NT2/D1 (cell line): ENCODE measurements around the gene C12orf75.
"Not testable (repeated sequence)": the region's sequence is repeated elsewhere in the genome, so short reads cannot be mapped to it uniquely, and the experiment has no call there.

Source experiments
- DNase-seq: peaks from one replicate; pipeline ENCODE4 v3.0.0-alpha.2; 2011; ENCODE audit warnings: low read depth, low spot score
- H3K27me3 ChIP-seq: 2 replicates; pipeline ENCODE4 v1.6.0; 2011; ENCODE audit warnings: mild to moderate bottlenecking; ENCODE audit not compliant: insufficient read length, insufficient read depth
- H3K36me3 ChIP-seq: 2 replicates; pipeline ENCODE4 v1.6.1; 2011; ENCODE audit warnings: mild to moderate bottlenecking, low read length, mixed read lengths; ENCODE audit not compliant: insufficient read depth, insufficient read length
- H3K4me1 ChIP-seq: 2 replicates; pipeline ENCODE4 v1.5.1; 2011; ENCODE audit not compliant: insufficient read depth, insufficient read length
- H3K4me3 ChIP-seq: 2 replicates; pipeline ENCODE4 v1.5.1; 2011; ENCODE audit warnings: low read depth; ENCODE audit not compliant: insufficient read length
- H3K9ac ChIP-seq: 2 replicates; pipeline ENCODE4 v1.6.0; 2011; ENCODE audit warnings: low read depth; ENCODE audit not compliant: insufficient read length
- H3K9me3 ChIP-seq: 2 replicates; pipeline ENCODE4 v1.5.1; 2011; ENCODE audit warnings: mild to moderate bottlenecking, low read length; ENCODE audit not compliant: insufficient read depth
- SUZ12 ChIP-seq: IDR thresholded peaks from 2 replicates; pipeline ENCODE4 v1.6.1; 2011; ENCODE audit not compliant: insufficient read length, insufficient read depth; ENCODE audit errors: extremely low read depth
- YY1 ChIP-seq: IDR thresholded peaks from 2 replicates; pipeline ENCODE4 v1.6.1; 2011; ENCODE audit not compliant: insufficient read length, insufficient read depth
- ZNF274 ChIP-seq: IDR thresholded peaks from 2 replicates; pipeline ENCODE4 v1.6.1; 2011; ENCODE audit warnings: mild to moderate bottlenecking, low read depth, low read length

C12orf75 gene

GRCh38 chr12:105301696-105302095, 28.8 kb upstream of the C12orf75 start:
- no peaks in the 10 kb centered on the region for H3K27me3 ChIP-seq
- H3K9me3 ChIP-seq, result peaks cover 41% of the 10 kb centered on the region
- DNase-seq, result no peak
- H3K36me3 ChIP-seq, result no peaks in the 10 kb centered on the region
- no peaks in the 10 kb centered on the region for H3K4me1 ChIP-seq
- H3K4me3 ChIP-seq, result no peak overlapping the region
- no peak for TF ChIP-seq SUZ12
- TF ChIP-seq ZNF274, result no peak
- no peak for TF ChIP-seq YY1
- H3K9ac ChIP-seq, result no peak overlapping the region

GRCh38 chr12:105302986-105303385, 27.5 kb upstream of the C12orf75 start:
- DNase-seq, H3K9ac ChIP-seq, H3K4me1 ChIP-seq, H3K27me3 ChIP-seq, H3K4me3 ChIP-seq, H3K36me3 ChIP-seq: not testable (repeated sequence)
- H3K9me3 ChIP-seq, result peaks cover 28% of the 10 kb centered on the region

GRCh38 chr12:105304626-105305025, 25.9 kb upstream of the C12orf75 start:
- H3K9ac ChIP-seq, H3K36me3 ChIP-seq, H3K27me3 ChIP-seq, H3K4me1 ChIP-seq, DNase-seq, H3K4me3 ChIP-seq: not testable (repeated sequence)
- peaks cover 30% of the 10 kb centered on the region; the same call in 1 of the 2 replicates for H3K9me3 ChIP-seq

- DNase-seq, H3K9ac ChIP-seq, H3K4me1 ChIP-seq, H3K36me3 ChIP-seq, H3K4me3 ChIP-seq, H3K27me3 ChIP-seq: not testable (repeated sequence)
- H3K9me3 ChIP-seq, result peaks cover 12% of the 10 kb centered on the region; the same call in 1 of the 2 replicates
Observed at GRCh38 chr12:105307601-105308314, 22.7 kb upstream of the C12orf75 start.

GRCh38 chr12:105308839-105309238, 21.7 kb upstream of the C12orf75 start:
- H3K36me3 ChIP-seq, H3K4me3 ChIP-seq, H3K27me3 ChIP-seq, DNase-seq, H3K4me1 ChIP-seq, H3K9ac ChIP-seq: not testable (repeated sequence)
- H3K9me3 ChIP-seq, result peaks cover 12% of the 10 kb centered on the region; the same call in 1 of the 2 replicates

GRCh38 chr12:105309384-105309783, 21.1 kb upstream of the C12orf75 start:
- H3K9me3 ChIP-seq, result peaks cover 16% of the 10 kb centered on the region; the same call in 1 of the 2 replicates
- not testable (repeated sequence) for H3K4me1 ChIP-seq, H3K27me3 ChIP-seq, DNase-seq, H3K4me3 ChIP-seq, H3K36me3 ChIP-seq, H3K9ac ChIP-seq

- DNase-seq, H3K36me3 ChIP-seq, H3K9ac ChIP-seq, H3K4me3 ChIP-seq, H3K4me1 ChIP-seq, H3K27me3 ChIP-seq: not testable (repeated sequence)
- H3K9me3 ChIP-seq, result peaks cover 23% of the 10 kb centered on the region; the same call in 1 of the 2 replicates
Observed at GRCh38 chr12:105310476-105311085, 19.9 kb upstream of the C12orf75 start.

- H3K27me3 ChIP-seq, H3K36me3 ChIP-seq, H3K9ac ChIP-seq, H3K4me1 ChIP-seq, DNase-seq, H3K4me3 ChIP-seq: not testable (repeated sequence)
- peaks cover 23% of the 10 kb centered on the region; the same call in 1 of the 2 replicates for H3K9me3 ChIP-seq
Observed at GRCh38 chr12:105311936-105312335, 18.6 kb upstream of the C12orf75 start.

GRCh38 chr12:105313755-105314154, 16.7 kb upstream of the C12orf75 start:
- not testable (repeated sequence) for H3K36me3 ChIP-seq, DNase-seq, H3K27me3 ChIP-seq, H3K4me1 ChIP-seq, H3K9ac ChIP-seq, H3K4me3 ChIP-seq
- H3K9me3 ChIP-seq, result peaks cover 19% of the 10 kb centered on the region; the same call in 1 of the 2 replicates
